ENCODE data around the gene TMEM243. TPM values are rescaled to one million over a fixed set of nuclear protein-coding genes. Genes with fewer than 3 reads are reported as not detected.
"Not testable (repeated sequence)": the region's sequence is repeated elsewhere in the genome, so short reads cannot be mapped to it uniquely, and the experiment has no call there.

TMEM243 gene, protein sequence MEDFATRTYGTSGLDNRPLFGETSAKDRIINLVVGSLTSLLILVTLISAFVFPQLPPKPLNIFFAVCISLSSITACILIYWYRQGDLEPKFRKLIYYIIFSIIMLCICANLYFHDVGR
- total RNA-seq = 100 to 1,000 TPM in 2 of 6 donors, 10 to 100 TPM in 4; 75.9 to 178 (median 99.1) TPM

DNA sequence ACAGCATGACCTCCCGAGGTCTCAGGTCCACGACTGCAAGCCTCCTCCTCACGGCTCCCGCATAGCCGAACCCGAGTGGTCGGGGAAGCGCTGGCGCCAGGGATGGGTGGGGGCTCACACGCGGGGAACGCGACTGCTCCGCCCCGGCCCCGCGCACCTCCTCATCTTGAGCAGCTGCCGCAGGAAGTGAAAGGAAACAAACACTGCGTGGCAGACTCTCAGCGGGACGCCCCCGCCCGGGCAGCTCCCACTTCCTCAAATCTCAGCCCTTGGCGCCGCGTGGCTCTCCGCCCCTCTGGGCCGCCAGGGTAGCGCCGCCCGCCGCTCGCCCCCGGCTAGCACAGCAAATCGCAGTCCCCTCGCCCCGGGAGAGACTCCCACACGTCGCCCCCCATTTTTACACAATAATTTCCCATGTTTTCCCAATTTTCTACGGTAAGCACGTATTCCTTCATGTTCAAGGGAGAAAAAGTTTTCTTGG lies at the start of gene TMEM243:
TMEM243 (minus strand) TSS at position 188 of the 481 bp plus-strand sequence. CDS start 229 bp downstream, outside the sequence.
- Histone ChIP-seq H3K27me3 (no peaks in the 10 kb centered on the region), H3K4me3 (peak within 1 kb of the TSS; percentile 59 to 98 (median 77)), H3K27ac (peak within 1 kb of the TSS; percentile 88 to 95 (median 92)), H3K36me3 (no peaks in the 10 kb centered on the region), H3K4me1 (peaks cover 34 to 39% (median 37%) of the 10 kb centered on the region in 4 donors), H3K9me3 (no peaks in the 10 kb centered on the region)
- peak; percentile 92 to 95 for ATAC-seq (ENCODE audit: low FRiP score in 2 of 2)
- 0 to 1% methylated on average over 25 to 41 of the region's 41 CpGs for WGBS, 2 donors
- TF ChIP-seq POLR2AphosphoS5 (IDR thresholded peaks at IDR 0.05) (peak; percentile 36 to 82), EP300 (IDR thresholded peaks at IDR 0.05) (peak in 1 of 4 donors; percentile 63), POLR2A (IDR thresholded peaks at IDR 0.05) (peak; percentile 15 to 86 (median 62))
- TF ChIP-seq, protein P1, sequence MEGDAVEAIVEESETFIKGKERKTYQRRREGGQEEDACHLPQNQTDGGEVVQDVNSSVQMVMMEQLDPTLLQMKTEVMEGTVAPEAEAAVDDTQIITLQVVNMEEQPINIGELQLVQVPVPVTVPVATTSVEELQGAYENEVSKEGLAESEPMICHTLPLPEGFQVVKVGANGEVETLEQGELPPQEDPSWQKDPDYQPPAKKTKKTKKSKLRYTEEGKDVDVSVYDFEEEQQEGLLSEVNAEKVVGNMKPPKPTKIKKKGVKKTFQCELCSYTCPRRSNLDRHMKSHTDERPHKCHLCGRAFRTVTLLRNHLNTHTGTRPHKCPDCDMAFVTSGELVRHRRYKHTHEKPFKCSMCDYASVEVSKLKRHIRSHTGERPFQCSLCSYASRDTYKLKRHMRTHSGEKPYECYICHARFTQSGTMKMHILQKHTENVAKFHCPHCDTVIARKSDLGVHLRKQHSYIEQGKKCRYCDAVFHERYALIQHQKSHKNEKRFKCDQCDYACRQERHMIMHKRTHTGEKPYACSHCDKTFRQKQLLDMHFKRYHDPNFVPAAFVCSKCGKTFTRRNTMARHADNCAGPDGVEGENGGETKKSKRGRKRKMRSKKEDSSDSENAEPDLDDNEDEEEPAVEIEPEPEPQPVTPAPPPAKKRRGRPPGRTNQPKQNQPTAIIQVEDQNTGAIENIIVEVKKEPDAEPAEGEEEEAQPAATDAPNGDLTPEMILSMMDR (IDR thresholded peaks at IDR 0.05) = peak in 2 of 6 experiments; percentile 32 to 42
- DNase-seq = peak; percentile 89 to 95

DNA sequence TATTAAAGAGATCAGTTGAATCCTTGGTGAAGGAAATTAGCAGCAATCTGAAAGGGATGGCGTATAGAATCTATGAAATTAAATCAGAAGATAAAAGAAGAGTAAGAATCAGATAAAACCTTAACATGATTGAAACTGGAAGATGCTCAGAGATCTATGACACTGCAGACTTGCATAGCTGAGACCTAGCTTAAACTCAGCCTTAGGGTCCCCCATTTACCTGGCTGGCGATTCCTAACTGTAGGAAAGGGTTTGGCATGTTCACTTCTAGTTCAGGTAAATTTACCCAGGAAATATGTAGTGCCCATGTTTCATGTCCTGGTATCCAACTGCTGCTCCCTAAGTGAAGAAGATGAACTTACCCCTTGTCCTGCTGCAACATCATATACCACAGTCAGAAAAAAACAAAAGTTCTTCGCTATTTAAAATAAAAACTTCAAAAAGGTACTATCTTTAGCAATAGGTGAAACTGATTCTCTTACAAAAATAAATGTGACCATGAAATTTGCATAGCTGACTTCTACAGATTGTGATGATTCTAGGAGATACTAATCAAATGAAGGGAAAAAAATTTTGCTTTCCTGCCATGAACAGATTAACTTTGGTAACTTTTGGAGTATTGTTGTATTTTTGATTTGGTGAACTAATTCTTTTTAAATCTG lies 47.8 kb upstream of the TMEM243 start:
- WGBS, 2 donors = 85 to 92% methylated on average over 3 of the region's 3 CpGs
- Histone ChIP-seq H3K9me3 (no peaks in the 10 kb centered on the region), H3K27ac (no peak overlapping the region), H3K4me1 (no peaks in the 10 kb centered on the region), H3K4me3 (no peak overlapping the region), H3K27me3 (no peaks in the 10 kb centered on the region), H3K36me3 (no peaks in the 10 kb centered on the region)
- no peak for DNase-seq
- TF ChIP-seq, protein P1 (IDR thresholded peaks at IDR 0.05) = no peak
- TF ChIP-seq EP300 (IDR thresholded peaks at IDR 0.05) (no peak), POLR2AphosphoS5 (IDR thresholded peaks at IDR 0.05) (no peak), POLR2A (IDR thresholded peaks at IDR 0.05) (no peak)
- no peak for ATAC-seq (ENCODE audit: low FRiP score in 2 of 2)

DNA sequence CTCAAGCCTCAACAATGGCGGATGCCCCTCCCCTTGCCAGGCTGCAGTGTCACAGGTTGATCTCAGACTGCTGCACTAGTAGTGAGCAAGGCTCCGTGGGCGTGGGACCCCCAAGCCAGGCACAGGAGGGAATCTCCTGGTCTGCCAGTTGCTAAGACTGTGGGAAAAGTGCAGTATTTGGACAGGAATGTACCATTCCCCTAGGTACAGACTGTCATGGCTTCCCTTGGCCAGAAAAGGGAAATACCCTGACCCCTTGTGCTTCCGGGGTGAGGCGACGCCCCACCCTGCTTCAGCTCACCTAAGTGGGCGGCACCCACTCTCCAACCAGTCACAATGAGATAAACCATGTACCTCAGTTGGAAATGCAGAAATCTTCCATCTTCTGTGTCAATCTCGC lies 44.0 kb upstream of the TMEM243 start:
- TF ChIP-seq POLR2AphosphoS5 (IDR thresholded peaks at IDR 0.05) = no peak
- TF ChIP-seq EP300 (IDR thresholded peaks at IDR 0.05) = no peak
- TF ChIP-seq POLR2A (IDR thresholded peaks at IDR 0.05) = no peak
- TF ChIP-seq, protein P1 (IDR thresholded peaks at IDR 0.05) = no peak
- H3K4me1 ChIP-seq = no peaks in the 10 kb centered on the region
- no peaks in the 10 kb centered on the region for H3K36me3 ChIP-seq
- H3K27me3 ChIP-seq = no peaks in the 10 kb centered on the region
- 87 to 91% methylated on average over 7 to 8 of the region's 8 CpGs for WGBS, 2 donors
- H3K4me3 ChIP-seq = no peak overlapping the region
- H3K27ac ChIP-seq = no peak overlapping the region
- ATAC-seq (ENCODE audit: low FRiP score in 2 of 2) (no peak), DNase-seq (no peak)
- H3K9me3 ChIP-seq = no peaks in the 10 kb centered on the region

DNA sequence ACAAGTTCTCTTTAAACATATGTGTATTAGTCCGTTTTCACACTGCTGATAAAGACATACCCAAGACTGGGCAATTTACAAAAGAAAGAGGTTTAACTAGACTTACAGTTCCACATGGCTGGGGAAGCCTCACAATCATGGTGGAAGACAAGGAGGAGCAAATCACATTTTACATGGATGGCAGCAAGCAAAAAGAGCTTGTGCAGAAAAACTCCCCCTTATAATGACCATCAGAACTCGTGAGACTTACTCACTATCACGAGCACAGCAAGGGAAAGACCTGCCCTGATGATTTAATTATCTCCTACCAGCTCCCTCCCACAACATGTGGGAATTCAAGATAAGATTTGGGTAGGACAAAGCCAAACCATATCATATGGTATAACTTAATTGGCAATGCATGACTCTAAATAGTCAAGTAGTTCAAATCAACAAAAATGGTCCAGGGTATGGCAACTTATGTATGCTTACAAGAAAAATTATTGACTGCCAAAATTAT lies 34.1 kb upstream of the TMEM243 start:
- no peaks in the 10 kb centered on the region for H3K9me3 ChIP-seq
- no peak overlapping the region for H3K27ac ChIP-seq
- no peak for ATAC-seq (ENCODE audit: low FRiP score in 2 of 2)
- TF ChIP-seq, protein P1 (IDR thresholded peaks at IDR 0.05) = no peak
- no peaks in the 10 kb centered on the region for H3K27me3 ChIP-seq
- no peak overlapping the region for H3K4me3 ChIP-seq
- WGBS, 2 donors = 87 to 89% methylated on average over 3 of the region's 3 CpGs
- no peaks in the 10 kb centered on the region for H3K4me1 ChIP-seq
- no peaks in the 10 kb centered on the region for H3K36me3 ChIP-seq
- no peak for DNase-seq

DNA sequence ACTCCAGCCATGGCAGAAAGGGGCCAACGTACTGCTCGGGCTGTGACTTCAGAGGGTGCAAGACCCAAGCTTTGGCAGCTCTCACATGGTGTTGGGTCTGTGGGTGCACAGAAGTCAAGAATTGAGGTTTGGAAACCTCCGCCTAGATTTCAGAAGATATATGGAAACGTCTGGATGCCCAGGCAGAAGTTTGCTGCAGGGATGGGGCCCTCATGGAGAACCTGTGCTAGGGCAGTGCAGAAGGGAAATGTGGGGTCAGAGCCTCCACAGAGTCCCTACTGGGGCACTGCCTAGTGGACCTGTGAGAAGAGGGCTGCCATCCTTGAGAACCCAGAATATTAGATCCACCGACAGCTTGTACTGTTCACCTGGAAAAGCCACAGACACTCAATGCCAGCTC lies 26.1 kb upstream of the TMEM243 start:
- WGBS, 2 donors = 93 to 96% methylated on average over 3 to 5 of the region's 5 CpGs
- not testable (repeated sequence) for H3K36me3 ChIP-seq; H3K27me3 ChIP-seq; ATAC-seq (ENCODE audit: low FRiP score in 2 of 2); H3K4me1 ChIP-seq; H3K9me3 ChIP-seq; H3K4me3 ChIP-seq; H3K27ac ChIP-seq; DNase-seq

DNA sequence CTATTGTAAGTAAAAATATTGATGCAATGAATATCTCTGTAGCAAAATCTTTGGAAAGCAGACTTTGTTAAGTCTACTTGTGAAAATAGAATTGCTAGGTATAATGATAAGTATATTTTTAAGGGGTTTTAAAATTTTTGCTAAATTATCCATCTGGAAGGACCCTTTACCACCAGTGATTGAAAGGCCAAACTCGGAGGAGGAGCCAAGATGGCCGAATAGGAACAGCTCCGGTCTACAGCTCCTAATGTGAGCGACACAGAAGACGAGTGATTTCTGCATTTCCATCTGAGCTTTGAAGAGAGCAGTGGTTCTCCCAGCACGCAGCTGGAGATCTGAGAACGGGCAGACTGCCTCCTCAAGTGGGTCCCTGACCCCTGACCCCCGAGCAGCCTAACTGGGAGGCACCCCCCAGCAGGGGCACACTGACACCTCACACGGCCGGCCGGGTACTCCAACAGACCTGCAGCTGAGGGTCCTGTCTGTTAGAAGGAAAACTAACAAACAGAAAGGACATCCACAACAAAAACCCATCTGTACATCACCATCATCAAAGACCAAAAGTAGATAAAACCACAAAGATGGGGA lies 19.0 kb upstream of the TMEM243 start:
- H3K27me3 ChIP-seq; ATAC-seq (ENCODE audit: low FRiP score in 2 of 2); H3K27ac ChIP-seq; H3K4me1 ChIP-seq; H3K36me3 ChIP-seq; H3K9me3 ChIP-seq; H3K4me3 ChIP-seq: not testable (repeated sequence)
- DNase-seq = peak in 1 of 2 donors; percentile 38
- WGBS, 2 donors = 59 to 60% methylated on average over 8 to 11 of the region's 11 CpGs

All from upper lobe of left lung (tissue), 6 donors.